GM12891 (cell line): ENCODE measurements around the gene SORCS2.

Source experiments
- PAX5 ChIP-seq: IDR thresholded peaks from 2 replicates; pipeline ENCODE4 v1.6.1; 2011; ENCODE audit warnings: low read length, moderate library complexity, mild to moderate bottlenecking; ENCODE audit not compliant: insufficient read depth, severe bottlenecking
- POLR2A ChIP-seq: IDR thresholded peaks from 2 replicates; pipeline ENCODE4 v1.6.1; 2011; ENCODE audit warnings: low read depth, low read length, control low read depth
- POLR2AphosphoS5 ChIP-seq: IDR thresholded peaks from 2 replicates; pipeline ENCODE4 v1.6.1; 2011; ENCODE audit warnings: low read depth, low read length, control low read depth
- POU2F2 ChIP-seq: IDR thresholded peaks from 2 replicates; pipeline ENCODE4 v1.6.1; 2011; ENCODE audit warnings: low read depth, mild to moderate bottlenecking, control low read depth, low read length, moderate library complexity
- SPI1 ChIP-seq: IDR thresholded peaks from 2 replicates; pipeline ENCODE4 v1.6.1; 2011; ENCODE audit warnings: low read depth, low read length, control low read depth
- TAF1 ChIP-seq: IDR thresholded peaks from 2 replicates; pipeline ENCODE4 v1.6.1; 2011; ENCODE audit warnings: low read depth, low read length, control low read depth

- TF ChIP-seq POLR2A (no peak), POLR2AphosphoS5 (no peak), TAF1 (no peak), PAX5 (no peak), SPI1 (no peak), POU2F2 (no peak)
Observed at GRCh38 chr4:7200801-7201200, 8.5 kb downstream of the SORCS2 start.
